ENCODE results near the gene RASAL2. TPM values are rescaled to one million over a fixed set of nuclear protein-coding genes. Genes with fewer than 3 reads are reported as not detected.

Gene RASAL2
- total RNA-seq, 1 experiment from 2014 or later = 32.4 TPM

DNA sequence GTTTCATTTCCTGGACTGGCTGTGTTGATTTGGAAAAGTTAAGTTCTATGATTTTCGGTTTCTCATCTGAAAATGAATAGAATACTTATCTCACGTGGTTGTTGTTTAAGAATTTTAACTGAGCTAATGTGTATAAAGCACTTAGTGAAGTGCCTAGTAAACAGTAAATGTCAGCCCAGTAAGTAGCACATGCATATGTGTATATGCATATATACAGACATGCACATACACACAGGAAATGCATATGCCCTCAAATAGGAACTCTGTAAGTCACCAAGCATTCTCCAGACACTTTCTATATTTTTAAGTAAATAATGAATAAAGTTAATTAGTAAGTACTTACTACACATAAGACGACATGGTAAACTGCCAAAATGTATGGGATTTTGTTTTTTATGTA, 274.3 kb downstream of the RASAL2 start:
- BruUV-seq (replicated peaks) = no TSS peak
- DNase-seq = no peak
- no peak overlapping the region for H3K27ac Mint-ChIP-seq (ENCODE audit: unreplicated experiment)
- intact Hi-C loops (cut with micrococcal nuclease; ENCODE audit: unreplicated experiment) = no loop called here
- H3K36me3 Mint-ChIP-seq (ENCODE audit: insufficient read depth, unreplicated experiment) = no peaks in the 10 kb centered on the region
- TF ChIP-seq, protein P1, sequence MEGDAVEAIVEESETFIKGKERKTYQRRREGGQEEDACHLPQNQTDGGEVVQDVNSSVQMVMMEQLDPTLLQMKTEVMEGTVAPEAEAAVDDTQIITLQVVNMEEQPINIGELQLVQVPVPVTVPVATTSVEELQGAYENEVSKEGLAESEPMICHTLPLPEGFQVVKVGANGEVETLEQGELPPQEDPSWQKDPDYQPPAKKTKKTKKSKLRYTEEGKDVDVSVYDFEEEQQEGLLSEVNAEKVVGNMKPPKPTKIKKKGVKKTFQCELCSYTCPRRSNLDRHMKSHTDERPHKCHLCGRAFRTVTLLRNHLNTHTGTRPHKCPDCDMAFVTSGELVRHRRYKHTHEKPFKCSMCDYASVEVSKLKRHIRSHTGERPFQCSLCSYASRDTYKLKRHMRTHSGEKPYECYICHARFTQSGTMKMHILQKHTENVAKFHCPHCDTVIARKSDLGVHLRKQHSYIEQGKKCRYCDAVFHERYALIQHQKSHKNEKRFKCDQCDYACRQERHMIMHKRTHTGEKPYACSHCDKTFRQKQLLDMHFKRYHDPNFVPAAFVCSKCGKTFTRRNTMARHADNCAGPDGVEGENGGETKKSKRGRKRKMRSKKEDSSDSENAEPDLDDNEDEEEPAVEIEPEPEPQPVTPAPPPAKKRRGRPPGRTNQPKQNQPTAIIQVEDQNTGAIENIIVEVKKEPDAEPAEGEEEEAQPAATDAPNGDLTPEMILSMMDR (IDR thresholded peaks at IDR 0.05; ENCODE audit: unreplicated experiment) = no peak
- no peak overlapping the region for H3K4me3 Mint-ChIP-seq (ENCODE audit: low read depth, unreplicated experiment)
- CTCF ChIA-PET = no interaction called here
- no peaks in the 10 kb centered on the region for H3K9me3 Mint-ChIP-seq (ENCODE audit: low read depth, unreplicated experiment)
- H3K4me1 Mint-ChIP-seq (ENCODE audit: low read depth, unreplicated experiment) = peaks cover 6% of the 10 kb centered on the region
- H3K27me3 Mint-ChIP-seq (ENCODE audit: unreplicated experiment) = no peaks in the 10 kb centered on the region

DNA sequence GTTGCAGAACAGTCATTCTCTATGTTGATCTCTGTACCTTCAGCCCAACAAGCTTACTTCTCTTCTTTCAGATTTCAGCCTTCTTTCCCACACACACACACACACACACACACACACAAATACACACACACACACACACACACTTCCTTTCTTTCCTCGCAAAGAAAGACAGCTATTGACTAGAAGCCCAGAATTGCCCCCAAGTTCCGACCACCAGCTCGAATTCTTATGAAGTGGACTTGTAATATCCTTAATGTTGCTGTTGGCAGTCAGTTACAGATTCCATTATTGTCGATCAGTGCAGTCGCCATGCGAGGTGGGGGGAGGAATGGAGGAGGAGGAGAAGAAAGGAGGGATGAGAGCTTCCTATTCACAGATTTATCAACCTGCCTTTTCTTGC, 277.3 kb downstream of the RASAL2 start:
- BruUV-seq (replicated peaks) = no TSS peak
- Mint-ChIP-seq H3K4me3 (ENCODE audit: low read depth, unreplicated experiment) (no peak overlapping the region), H3K4me1 (ENCODE audit: low read depth, unreplicated experiment) (no peaks in the 10 kb centered on the region), H3K36me3 (ENCODE audit: insufficient read depth, unreplicated experiment) (no peaks in the 10 kb centered on the region), H3K27me3 (ENCODE audit: unreplicated experiment) (no peaks in the 10 kb centered on the region), H3K27ac (ENCODE audit: unreplicated experiment) (no peak overlapping the region), H3K9me3 (ENCODE audit: low read depth, unreplicated experiment) (no peaks in the 10 kb centered on the region)
- intact Hi-C loops (cut with micrococcal nuclease; ENCODE audit: unreplicated experiment) = no loop called here
- CTCF ChIA-PET = interaction anchor here (0.5 to 2.0 kb wide), 4 partner anchors 10 to 1367 kb away, joined by 3 to 7 read pairs (median 3); no protein-coding TSS in a partner anchor
- DNase-seq = no peak
- TF ChIP-seq, protein P1 (IDR thresholded peaks at IDR 0.05; ENCODE audit: unreplicated experiment) = no peak

DNA sequence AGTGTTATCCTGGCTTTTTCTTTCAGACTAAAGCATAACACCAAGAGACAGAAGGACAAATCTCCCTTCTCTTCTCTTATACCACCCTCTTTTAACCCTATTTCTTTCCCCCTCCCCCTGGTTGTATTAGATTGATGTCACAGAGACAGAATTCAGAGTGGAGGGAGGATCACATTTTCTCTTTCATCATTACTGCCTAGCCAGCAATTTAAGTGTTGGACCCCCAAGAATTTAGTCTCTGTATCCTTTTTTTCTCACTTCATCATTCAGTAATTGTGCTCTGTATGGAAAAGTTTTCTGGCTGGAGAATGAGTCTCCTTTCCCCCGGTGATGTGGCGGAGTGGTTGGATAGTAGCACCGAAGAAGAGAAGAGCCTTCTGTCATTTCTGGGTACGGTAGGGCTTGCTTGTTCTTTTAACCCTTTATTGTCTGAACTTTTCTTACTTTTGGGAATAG, 278.1 kb downstream of the RASAL2 start:
- Mint-ChIP-seq H3K27ac (ENCODE audit: unreplicated experiment) (no peak overlapping the region), H3K4me3 (ENCODE audit: low read depth, unreplicated experiment) (no peak overlapping the region), H3K4me1 (ENCODE audit: low read depth, unreplicated experiment) (no peaks in the 10 kb centered on the region), H3K9me3 (ENCODE audit: low read depth, unreplicated experiment) (no peaks in the 10 kb centered on the region), H3K36me3 (ENCODE audit: insufficient read depth, unreplicated experiment) (no peaks in the 10 kb centered on the region), H3K27me3 (ENCODE audit: unreplicated experiment) (no peaks in the 10 kb centered on the region)
- TF ChIP-seq, protein P1 (IDR thresholded peaks at IDR 0.05; ENCODE audit: unreplicated experiment) = no peak
- intact Hi-C loops (cut with micrococcal nuclease; ENCODE audit: unreplicated experiment) = no loop called here
- no TSS peak for BruUV-seq (replicated peaks)
- no peak for DNase-seq
- CTCF ChIA-PET = interaction anchor here (0.7 kb wide), 1 partner anchor 42 kb away, joined by 3 read pairs; no protein-coding TSS in a partner anchor

DNA sequence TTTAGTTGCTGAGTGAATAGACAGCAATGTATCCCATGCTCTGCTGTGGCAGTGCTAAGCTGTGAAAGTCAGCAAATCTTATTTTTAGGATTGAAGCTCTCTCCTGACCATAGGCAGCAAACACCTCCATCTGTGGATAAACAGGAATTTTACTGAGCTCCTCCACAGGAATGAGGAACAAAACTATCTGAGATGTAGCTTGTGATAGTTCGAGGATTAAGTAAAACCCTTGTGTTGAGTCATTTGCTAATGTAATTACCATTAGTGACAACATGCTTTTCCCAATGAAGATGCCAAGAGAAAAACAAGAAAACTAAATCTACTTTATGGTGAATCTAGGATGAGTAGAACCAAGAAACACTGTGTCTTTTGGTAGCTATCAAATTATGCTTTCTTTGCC, 280.1 kb downstream of the RASAL2 start:
- no peak overlapping the region for H3K27ac Mint-ChIP-seq (ENCODE audit: unreplicated experiment)
- intact Hi-C loops (cut with micrococcal nuclease; ENCODE audit: unreplicated experiment) = no loop called here
- no peaks in the 10 kb centered on the region for H3K36me3 Mint-ChIP-seq (ENCODE audit: insufficient read depth, unreplicated experiment)
- no TSS peak for BruUV-seq (replicated peaks)
- no peaks in the 10 kb centered on the region for H3K9me3 Mint-ChIP-seq (ENCODE audit: low read depth, unreplicated experiment)
- CTCF ChIA-PET = no interaction called here
- TF ChIP-seq, protein P1 (IDR thresholded peaks at IDR 0.05; ENCODE audit: unreplicated experiment) = no peak
- no peak for DNase-seq
- H3K27me3 Mint-ChIP-seq (ENCODE audit: unreplicated experiment) = no peaks in the 10 kb centered on the region
- H3K4me1 Mint-ChIP-seq (ENCODE audit: low read depth, unreplicated experiment) = no peaks in the 10 kb centered on the region
- no peak overlapping the region for H3K4me3 Mint-ChIP-seq (ENCODE audit: low read depth, unreplicated experiment)
